Stromal cell of bone marrow (primary cell): ENCODE data around the gene MAPK10.
"Not testable (repeated sequence)": the region's sequence is repeated elsewhere in the genome, so short reads cannot be mapped to it uniquely, and the experiment has no call there.

Source experiments
- DNase-seq: peaks from one replicate; pipeline ENCODE4 v3.0.0-alpha.2; 2012; ENCODE audit warnings: low read depth

The MAPK10 gene

DNA sequence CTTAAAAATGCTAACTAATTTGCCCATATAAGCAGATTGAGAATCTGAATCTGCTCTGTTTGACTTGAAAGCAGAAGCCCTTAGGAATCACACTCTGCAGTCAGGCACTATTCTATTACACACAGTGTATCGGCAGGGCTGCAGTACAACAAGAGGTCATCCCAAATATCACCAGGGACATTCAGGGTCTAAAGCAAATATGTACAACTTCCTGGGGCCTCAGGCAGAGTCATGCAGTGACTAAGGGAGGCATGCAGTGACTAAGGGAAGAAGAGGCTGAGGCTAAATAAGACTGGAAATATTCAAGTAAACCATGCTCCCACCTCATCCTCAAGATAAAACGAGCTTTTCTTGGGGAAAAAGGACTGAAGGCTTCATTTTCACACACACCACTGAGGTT is 20.9 kb downstream of the MAPK10 start:
- peak; percentile 95 for DNase-seq

DNA sequence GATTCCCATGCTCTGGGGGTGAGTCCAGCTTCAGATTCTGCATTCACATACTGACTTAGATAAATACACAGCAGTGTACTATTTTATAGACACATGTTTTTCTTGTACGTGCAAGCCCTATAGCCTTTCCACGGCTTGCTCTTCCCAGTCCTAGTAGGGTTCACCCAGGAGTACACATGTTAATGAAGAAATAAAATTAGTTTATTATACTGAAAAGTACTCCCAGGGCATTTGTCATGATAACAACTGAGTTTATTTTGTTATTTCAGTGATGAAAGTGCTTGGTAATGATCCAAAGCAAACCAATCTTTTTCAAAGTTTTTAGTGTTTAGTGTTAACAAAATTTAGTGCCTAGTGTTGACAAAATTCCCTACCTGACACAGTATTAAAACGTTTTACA is 21.3 kb downstream of the MAPK10 start:
- peak; percentile 25 for DNase-seq

DNA sequence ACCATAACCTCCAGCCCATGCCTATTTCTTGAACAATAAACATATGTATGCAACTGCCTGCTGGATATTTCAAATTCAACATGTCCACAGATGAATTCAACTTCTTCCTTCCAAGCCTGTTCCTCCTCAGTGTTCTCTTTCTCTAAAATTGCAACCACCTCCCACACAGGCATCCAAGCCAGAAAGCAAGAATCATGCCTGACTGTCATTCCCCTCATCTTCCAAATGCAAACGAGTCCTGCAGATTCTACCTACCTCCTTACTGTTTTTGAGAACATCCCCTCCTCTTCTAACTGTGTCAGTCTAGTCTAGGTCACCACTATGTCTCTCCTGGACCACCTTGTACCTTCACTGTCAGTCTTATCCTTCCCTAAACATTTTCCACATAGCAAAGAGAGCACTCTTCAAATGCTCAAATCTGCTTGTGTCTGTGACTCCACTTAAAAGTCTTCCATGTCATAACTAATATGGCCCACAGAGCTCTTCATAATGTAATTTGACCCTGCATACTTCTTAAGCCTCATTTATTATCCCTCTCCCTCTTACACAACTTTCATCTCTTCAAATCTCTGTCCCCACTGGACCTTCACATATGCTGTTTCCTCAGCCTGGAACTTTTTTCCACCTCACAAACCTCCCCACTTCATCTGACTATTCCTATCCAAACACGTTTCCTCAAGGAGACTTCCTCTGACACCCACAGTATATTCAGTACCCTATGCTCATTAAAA is 25.7 kb downstream of the MAPK10 start:
- no peak for DNase-seq

DNA sequence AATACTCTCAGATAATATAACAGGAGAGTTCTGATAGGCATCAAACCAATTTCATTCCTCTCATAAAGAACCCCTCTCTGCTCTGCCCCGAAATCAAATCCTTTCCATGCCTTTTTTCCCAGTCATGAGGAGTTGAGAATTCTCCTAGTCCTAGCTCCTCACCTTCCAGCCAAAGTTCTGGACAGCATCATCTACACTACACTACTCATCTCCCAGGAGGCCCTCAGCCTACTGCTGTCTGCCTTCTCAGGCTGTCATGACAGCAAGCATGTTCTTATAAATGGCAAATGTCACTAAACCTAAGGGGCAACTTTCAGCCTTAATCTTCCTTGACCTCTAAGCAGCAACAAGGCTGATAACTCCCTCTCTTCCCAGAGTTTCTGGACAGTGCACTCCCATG is 26.6 kb downstream of the MAPK10 start:
- no peak for DNase-seq

DNA sequence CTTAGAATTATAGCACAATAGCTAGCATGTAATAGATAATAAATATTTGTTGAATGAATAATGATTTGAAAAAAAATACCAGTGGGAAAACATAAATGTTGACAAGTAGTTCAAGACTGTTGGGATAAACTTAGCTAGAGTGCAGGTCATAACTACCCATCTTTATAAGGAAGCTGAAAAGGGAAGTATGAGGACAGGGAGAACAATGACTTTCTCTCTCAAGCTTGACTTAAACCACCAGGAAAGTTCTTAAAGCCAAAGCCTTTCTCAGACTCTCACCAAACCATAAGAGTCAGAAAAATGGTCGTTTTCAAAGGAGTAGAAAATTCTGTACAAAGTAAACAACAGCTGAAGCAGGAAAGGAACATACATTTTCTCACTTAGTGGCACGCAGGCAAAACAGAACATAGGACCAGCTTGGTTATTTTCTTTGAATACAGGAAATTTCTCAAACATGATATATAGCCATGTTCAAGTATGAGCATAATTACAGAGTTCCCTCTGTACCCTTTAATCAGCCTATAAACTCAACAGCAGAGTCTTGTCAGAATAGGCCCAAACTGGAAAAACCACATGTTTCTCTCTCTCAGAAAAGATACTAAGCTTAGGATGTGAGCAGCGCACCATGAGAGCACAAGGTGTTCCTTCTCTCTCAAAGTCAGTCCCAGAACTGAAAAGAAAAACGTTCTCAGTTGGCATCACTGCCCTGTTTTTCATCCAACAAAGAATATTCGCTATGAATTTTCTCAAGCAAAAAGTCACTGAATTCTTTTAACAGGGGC is 28.7 kb downstream of the MAPK10 start:
- DNase-seq: no peak

DNA sequence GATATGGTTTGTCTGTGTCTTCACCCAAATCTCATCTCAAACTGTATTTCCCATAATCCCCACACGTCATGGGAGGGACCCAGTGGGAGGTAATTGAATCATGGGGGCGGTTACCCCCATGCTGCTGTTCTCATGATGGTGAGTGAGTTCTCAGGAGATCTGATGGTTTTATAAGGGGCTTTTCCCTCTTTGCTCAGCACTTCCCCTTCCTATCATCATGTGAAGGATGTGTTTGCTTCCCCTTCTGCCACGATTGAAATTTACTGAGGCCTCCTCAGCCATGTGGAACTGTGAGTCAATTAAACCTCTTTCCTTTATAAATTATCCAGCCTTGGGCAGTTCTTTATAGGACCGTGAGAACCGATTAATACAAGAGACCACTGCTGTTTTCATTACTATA is 29.4 kb downstream of the MAPK10 start:
- DNase-seq: not testable (repeated sequence)

DNA sequence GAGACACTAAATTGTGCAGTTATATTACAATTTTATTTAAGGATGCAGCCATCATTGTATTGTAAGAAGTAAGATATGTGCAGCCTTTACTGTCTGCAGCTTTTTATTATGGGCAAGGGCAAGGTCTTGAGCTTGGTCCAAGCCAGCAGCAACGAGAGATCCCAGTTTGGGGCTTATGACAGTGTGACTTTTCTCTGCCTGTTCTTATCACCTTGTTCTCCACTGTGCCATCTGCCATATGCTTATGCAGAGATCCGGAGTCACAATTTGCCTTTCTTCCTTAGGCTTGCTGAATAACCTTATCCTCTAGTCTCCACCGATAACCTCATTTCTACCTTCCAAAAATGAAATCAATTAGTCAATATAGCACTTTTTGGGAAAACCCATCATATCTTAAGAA is 30.4 kb downstream of the MAPK10 start:
- no peak for DNase-seq

DNA sequence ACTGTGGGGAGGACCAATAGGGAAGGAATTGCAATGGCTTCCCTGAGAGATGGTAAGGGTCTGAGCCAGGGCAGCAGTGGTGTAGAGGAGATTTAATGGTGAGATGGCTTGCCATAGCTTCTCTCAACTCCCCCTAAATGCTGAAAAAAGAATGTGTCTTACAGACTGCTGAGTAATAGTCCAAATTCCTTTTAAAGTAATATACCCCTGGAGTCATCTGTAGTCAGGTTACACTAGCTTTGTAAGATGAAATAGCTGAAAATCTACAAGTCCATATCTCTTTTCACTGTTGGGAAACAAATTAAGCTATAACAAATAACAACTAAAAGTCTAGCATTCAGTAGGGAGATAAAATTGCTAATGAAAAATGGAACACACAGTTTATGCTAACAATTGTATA is 33.5 kb downstream of the MAPK10 start:
- no peak for DNase-seq

DNA sequence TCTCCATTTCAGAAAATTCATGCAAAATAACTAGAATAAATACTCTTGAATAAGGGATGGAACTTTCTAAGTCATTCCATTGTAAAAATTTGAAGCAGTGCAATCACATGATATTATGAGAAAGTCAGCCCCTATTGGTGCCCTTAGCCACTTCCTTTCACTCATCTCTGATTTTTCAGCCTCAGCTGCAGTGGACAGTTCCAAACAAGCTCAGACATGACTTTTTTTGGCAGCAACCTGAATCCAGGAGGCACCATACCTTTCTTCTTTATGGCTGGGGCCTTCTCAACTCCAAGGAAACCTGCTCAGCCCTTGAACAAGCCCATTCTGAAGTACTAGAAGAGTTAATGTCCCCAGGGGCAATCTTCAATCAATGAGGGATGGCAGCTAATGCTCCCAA is 40.5 kb downstream of the MAPK10 start:
- DNase-seq: no peak

DNA sequence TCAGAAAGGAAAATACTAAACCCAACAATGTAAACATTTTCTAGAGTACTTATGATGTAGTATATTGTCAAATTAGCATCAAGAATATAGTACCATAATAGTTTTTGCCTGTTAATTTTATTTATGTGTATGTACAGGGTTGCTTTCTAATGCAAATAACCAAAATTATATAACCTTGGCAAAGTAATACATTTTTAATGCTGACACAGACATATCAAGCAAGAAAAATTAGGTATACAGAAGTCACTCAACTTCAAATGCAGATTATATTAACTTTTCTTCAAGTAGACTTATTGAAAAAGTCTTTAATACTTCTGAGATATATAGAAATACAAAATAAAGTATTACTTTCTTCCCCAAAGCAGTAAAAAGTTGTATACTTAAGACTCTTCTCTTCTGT is 44.3 kb downstream of the MAPK10 start:
- DNase-seq: no peak

DNA sequence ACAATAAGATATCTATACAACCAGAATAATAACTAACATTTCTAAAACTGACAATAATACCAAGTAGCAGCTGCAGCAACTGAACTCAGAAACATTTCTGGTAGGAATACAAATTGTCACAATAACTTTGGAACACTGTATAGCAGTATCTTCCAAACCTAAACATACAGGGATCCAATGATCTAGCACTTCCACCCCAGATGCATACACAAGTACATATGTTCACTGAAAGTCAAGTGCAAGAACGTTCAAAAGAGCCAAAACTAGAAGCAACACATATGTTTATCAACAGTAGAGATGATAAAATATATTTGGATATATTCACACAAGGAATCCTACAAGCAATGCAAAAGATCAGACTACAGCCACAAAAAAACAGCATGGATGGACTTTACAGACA is 46.2 kb downstream of the MAPK10 start:
- no peak for DNase-seq

DNA sequence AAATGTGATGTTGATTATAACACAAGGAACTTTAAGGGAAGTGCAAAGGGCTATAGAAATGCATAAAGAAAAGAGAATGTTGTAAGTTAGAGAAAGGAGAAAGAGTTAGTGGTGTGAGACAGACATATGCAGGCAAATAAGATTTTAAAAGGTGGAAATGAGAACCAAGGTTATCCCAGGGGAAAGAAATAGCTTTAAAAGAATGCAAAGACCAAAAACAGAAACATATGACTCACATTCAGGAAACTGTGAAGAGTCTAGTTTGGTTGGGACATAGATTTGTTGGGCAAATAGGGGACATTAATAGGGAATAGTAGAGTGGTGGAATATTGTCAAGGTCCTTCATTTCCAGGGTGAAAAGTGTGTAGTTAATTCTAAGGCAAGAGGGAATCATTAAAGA is 52.4 kb downstream of the MAPK10 start:
- DNase-seq: no peak

DNA sequence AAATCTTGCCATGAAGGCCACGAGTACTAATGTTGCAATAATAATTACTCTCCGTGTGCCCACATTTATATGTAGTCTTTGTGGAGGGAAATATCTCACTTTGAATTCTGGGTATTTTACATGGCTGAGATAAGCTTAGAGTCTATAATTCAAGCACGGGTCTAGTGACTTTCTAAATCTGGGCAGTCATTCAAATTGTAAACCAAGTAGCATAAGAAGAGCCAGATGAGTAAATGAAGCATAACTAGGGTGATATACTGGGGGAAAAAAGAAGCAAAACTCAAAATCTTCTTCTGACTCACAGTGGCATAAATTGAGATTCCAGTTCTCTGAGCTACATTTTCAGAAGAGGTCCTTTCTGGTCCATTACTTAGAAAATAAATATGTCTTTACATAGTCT is 53.0 kb downstream of the MAPK10 start:
- DNase-seq: peak; percentile 88

DNA sequence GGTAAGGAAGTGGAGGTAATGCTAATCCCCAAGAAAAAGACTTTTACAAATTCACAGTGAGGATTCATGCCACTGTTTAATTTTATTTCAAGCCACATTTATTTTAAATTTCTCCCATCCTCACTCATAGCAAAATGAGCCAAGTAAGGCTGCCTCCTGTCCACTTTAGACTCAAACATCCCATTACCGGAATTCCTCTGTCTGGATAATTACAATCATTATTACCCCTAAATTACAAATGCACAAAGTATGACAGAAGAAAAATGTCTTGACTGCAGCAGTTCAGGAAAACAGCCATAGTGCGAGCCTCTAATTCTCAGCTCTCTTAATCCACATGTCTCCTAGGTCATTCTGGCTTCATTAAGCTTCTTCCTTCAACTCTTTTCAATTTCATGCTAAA is 57.0 kb downstream of the MAPK10 start:
- DNase-seq: no peak

DNA sequence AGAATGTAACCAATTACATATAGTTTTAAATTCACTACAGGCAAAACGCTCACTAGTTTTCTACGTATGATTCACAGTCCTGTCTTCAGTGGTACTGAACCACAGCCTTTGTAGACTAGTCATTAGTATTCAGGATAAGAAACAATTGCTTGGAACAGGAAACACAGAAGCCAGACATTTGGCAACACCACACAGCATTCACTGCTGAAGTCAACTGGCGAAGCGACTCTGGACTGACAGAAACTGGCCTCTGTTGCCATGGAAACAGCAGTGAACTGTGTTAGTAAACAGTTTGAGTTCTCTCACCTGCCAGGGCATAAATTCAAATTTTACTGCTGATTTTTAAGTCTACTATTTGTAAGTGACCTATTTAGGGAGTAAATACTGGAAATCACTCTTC is 57.6 kb downstream of the MAPK10 start:
- no peak for DNase-seq

DNA sequence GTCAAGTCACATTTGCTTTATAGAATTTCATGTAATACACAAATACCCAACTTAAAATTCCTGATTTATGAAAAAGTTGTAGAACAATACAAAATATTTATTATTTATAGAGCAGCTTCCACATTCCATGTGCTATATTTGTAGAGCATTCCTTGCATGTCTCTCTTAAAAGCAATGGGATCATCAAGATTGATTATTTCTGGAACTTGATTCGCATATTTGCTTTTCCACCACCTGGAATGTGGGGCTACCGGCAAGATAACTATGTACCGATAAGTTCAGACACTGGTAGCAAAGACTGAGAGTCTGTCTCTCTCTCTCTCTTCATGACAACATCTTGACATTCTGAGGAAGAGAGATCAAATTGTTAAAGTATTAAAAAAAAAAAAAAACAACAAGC is 59.3 kb downstream of the MAPK10 start:
- no peak for DNase-seq

DNA sequence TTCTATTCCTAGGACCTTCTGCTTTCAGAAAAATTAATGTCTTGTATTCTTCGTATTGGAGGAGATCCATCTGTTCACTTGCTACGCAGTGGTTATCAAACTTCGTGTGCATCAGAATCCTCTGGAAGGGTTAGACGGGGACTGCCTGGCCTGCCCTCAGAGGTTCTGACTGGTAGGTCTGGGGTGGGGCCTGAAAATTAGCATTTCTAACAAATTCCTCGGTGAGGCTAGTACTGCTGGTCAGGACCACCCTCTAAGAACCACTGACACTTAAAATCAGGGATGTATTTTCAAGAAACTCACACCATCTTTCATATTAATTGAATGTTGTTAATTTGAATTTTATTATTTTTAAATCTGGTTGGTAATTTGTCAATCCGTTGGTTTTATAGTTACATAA is 63.0 kb downstream of the MAPK10 start:
- no peak for DNase-seq

DNA sequence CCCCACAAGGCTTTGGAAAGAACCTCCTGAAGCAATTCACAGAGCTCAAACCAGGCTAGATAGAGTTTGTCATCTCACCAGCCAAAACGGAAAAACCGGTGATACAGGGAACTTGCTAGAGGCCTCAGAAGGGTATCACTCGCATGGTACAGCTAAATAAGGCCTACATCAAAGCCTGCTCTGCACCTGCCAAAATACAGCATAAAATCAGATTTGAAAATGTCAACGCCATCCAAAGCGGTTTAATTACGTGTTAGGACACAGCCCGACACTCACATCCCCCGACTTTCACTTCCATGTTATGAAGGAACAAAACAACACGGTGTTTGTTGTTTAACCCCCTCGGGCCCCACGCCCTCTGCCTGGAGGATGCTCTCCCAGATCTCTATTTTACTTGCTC is 65.0 kb downstream of the MAPK10 start:
- no peak for DNase-seq

DNA sequence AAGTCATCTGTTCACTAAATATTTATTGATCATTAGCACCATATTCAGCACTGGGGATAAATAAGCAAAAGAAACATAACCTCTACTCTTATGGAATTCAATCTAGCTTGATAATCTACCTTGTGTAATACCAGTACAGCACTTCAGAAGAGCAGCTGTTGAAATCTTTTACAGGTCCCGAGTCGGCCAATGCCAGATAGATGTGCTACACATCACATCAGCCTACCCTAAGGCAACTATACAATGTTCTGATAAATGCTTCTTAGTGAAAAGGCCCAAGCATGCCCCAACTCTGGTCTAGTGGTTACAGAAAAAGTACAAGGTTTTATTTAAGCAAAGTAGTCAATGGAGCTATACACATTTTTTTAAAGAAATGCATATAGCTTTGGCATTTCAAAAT is 68.7 kb downstream of the MAPK10 start:
- no peak for DNase-seq

DNA sequence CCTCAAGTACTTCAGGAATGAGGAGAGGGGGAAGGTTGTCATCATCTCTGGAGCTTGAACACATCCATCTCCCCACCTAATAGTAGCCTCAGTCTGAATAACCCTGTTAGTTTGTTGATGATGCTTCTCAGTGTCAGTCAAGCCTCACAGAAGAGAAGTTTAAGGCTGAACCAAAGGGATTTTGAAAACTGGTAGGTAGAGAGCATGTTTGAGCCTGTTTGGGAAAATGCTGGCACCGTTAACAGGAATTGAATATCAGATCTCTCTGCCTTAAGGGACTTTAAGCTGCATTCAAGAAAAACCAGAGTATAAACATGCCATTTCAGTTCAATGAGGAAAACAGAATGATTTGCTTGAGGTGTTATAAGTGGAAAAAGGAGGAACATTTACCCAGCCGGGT is 73.1 kb downstream of the MAPK10 start:
- no peak for DNase-seq

DNA sequence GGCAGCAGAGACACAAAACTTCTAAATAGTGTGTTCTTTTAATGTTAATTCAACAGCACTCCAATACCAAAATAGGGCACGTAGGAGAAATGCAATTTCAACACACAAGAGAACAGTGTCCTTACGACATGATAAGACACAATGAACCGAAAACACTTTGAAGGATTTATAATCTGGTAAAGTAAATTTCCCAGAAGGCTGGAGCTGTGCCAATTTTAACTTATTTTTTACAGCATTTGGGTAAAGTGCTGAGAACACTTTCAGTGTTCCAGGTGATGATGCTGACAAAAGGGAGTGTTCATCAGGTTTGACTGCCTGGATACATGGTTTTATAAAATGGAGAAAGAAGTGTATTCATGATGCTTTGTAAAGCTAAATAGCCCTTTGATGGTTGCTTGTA is 76.5 kb downstream of the MAPK10 start:
- no peak for DNase-seq

DNA sequence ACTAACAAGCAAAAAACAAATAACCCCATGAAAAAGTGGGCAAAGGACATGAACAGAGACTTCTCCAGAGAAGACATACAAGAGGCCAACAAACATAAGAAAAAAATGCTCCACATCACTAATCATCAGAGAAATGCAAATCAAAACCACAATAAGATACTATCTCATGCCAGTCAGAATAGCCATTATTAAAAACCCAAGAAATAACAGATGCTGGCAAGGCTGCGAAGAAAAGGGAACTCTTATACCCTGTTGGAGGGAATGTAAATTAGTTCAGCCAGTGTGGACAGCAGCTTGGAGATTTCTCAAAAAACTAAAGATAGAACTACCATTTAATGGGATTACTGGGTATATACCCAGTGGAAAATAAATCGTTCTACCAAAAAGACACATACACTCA is 79.6 kb downstream of the MAPK10 start:
- no peak for DNase-seq

DNA sequence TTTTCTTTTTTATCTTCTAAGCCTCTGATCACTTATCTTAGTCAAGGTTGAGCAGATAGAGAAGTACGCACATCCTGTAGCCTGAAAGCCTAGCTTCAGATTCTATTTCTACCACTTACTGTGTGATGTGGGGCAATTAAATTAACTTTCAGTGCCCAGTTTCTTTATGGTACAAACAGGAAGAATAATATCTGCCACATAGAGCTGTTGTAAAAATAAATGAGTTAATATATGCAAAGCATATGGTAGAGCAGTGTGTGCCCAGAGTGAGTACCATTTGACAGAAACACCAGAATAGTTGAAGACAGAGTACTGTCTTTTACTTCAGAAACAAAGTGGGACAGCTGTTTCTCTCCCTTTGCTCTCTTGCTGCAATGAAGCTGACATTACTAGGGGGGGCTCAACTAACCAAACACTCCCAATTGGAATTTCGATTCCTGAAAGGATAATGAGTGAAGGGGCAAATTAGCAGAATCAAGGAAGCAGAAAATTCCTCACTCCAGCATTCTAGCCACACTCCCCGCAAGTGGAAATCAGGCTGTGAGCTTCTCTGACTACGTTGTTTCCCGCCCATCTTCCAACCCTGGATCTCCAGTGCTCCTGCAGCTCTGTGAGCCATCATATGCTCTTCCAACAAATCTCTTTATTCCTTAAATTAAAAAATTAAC is 80.4 kb downstream of the MAPK10 start:
- DNase-seq: no peak
